Left lobe of liver (tissue), 2 donors: ENCODE measurements around the gene ELOVL1. TPM values are rescaled to one million over a fixed set of nuclear protein-coding genes. Genes with fewer than 3 reads are reported as not detected.
"Not testable (repeated sequence)": the region's sequence is repeated elsewhere in the genome, so short reads cannot be mapped to it uniquely, and the experiment has no call there.

ENCODE experiments used
- ATAC-seq: fragments of 200-7000 bp; cut with Tn5 transposase; one replicate; pipeline ENCODE4 v1.9.1; 2020; ENCODE audit warnings: mild to moderate bottlenecking, moderate library complexity
- DNase-seq: peaks from one replicate; pipeline ENCODE4 v3.0.0-alpha.2; 2020; ENCODE audit warnings: low spot score
- total RNA-seq: library from RNA; stranded (reverse); gene quantifications from one replicate; pipeline ENCODE4 v1.2.1, GENCODE V29; 2021
- donor health status: DM: no; HTN: no; CAD: no; lungs with moderate emphysema.
- donor health status: DM: no; HTN: yes; CAD: no.

The ELOVL1 gene
- 21.7 TPM for total RNA-seq

- DNase-seq (peak; percentile 96), ATAC-seq (peak; percentile 95)
These were observed at the start of gene ELOVL1 for GRCh38 chr1:43367904-43368645. ELOVL1 (minus strand) TSS chr1:43368011; CDS start chr1:43365609, 2,402 bp downstream.

DNA sequence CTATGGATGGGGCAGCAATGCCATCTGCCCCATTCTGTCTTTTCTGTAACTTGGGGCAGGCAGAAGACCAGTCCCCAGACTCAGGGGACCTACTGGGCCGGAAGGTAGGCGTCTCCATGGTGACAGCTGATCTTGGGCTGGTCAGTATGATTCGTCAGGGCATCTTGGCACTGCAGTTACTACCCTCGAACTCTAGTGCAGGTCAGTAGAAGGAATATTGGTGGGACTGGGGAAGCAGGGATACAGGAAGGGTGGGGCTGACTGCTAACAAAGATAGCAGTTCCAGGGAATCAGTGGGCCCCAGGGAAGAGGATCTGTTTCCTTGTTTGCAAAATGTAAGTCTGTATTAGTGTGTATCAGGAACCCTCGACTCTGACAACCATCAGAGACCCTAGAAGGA, 48.1 kb upstream of the ELOVL1 start:
- no peak for DNase-seq
- no peak for ATAC-seq

- ATAC-seq = peak; percentile 90
- no peak for DNase-seq
These were observed 46.9 kb upstream of the ELOVL1 start for GRCh38 chr1:43414634-43415223.

GRCh38 chr1:43413426-43413825, 45.6 kb upstream of the ELOVL1 start:
- DNase-seq, ATAC-seq: not testable (repeated sequence)

- no peak for DNase-seq
- ATAC-seq = no peak
These were observed 42.8 kb upstream of the ELOVL1 start for GRCh38 chr1:43410571-43410970.

DNA sequence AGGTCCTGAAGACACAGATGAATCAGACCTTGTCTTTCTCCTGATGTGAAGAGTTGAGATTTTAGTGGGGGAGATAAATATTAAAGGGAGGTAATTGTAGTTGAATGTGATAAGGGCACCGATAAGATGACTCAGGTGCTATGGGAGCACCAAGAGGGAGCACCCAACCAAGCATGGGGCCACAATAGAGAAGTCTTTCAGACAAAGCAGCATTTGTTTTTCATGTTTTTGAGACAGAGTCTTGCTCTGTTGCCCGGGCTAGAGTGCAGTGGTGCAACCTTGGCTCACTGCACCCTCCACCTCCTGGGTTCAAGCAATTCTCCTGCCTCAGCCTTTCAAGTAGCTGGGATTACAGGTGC, 38.0 kb upstream of the ELOVL1 start:
- DNase-seq (no peak), ATAC-seq (no peak)

- ATAC-seq (no peak), DNase-seq (no peak)
These were observed 37.5 kb upstream of the ELOVL1 start for GRCh38 chr1:43405219-43405875.

- ATAC-seq (no peak), DNase-seq (no peak)
These were observed 36.5 kb upstream of the ELOVL1 start for GRCh38 chr1:43404353-43404752.

GRCh38 chr1:43402089-43402865, 34.5 kb upstream of the ELOVL1 start:
- DNase-seq (no peak), ATAC-seq (no peak)

GRCh38 chr1:43400441-43400840, 32.6 kb upstream of the ELOVL1 start:
- not testable (repeated sequence) for ATAC-seq, DNase-seq

- no peak for ATAC-seq
These were observed 30.4 kb upstream of the ELOVL1 start for GRCh38 chr1:43398227-43398626.

DNA sequence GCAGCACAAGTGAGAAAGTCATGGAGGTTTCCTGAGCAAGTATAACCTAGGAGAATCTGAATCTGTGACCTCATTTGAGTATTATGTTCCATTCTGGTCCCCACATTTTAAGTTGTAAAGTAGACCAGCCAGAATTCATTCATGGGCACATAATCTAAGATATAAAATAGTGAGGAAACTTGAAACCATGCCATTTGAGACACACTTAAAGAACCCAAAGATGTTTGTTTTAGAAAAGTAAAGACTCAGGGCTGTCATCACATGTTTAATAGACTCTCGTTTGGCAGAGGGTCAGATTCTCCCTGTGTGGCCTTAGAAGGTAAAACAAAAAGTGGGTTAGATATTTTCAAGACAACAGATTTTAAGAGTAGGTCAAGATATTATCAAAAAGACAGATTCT, 28.2 kb upstream of the ELOVL1 start:
- ATAC-seq = no peak
- DNase-seq = no peak

More at GRCh38 chr1:43398227-43398626, 30.4 kb upstream of the ELOVL1 start:
- no peak for DNase-seq

DNA sequence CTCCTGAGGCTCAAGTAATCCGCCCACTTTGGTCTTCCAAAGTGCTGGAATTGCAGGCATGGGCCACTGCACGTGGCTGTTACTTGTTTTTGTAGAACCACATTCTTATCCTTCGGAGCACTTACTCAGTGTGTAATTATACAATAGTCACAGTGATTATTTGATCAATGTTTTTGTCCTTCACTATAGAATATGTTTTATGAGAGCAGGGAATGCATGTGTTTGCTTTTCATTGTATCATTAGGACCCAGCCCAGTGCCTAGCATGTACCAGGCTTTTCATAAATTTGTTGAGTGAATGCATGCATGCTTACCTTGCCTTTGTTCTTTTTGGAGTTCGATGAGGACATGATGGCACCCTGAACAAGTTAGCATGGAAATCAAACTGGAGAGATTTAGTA, 27.7 kb upstream of the ELOVL1 start:
- DNase-seq (no peak), ATAC-seq (no peak)

DNA sequence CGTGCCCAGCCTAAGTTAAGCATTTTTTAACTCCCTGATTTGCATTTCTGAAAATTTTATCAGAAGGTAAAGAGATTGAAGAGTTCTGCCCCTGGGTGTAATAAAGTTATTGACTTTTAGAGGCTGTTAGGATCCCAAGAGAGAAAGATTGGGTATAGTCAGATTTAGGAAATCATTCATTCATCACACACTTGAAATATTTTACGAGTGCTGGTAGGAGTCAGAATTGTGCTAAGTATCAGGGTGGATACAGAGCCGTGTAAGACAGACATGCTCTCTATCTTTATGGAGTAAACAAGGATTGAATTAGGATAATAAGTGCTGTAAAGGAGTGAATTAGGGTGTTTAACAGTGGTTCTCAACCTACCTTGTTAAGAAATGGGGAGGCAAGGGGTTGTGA, 24.9 kb upstream of the ELOVL1 start:
- DNase-seq = no peak
- ATAC-seq = no peak

GRCh38 chr1:43389326-43390313, 21.8 kb upstream of the ELOVL1 start, which contains the start of the genes MED8 and SZT2:
MED8 (minus strand) TSS chr1:43389800; CDS start chr1:43389764, 36 bp downstream.
SZT2 (plus strand) TSS chr1:43389899; CDS start chr1:43389969, 70 bp downstream.
- peak; percentile 98 for DNase-seq
- peak; percentile 99 for ATAC-seq

DNA sequence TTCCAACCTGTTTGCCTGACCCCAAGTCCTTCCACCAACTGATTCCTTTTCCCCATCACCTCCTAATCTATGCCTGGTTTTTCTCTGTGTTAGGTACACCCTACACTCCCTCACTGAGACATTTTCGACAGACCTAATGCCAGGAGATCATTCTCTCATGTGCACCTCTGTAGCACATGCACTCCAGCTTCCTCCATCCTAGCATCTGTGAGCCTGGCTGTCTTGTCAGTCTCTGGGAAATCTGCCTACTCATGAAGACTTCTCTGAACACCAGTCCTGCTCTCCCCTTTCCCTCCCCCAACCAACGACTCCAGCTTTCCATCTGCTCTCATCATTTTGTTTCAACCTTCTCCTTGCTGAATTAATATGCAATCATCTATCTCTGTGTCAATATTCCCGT, 20.8 kb upstream of the ELOVL1 start:
- ATAC-seq = no peak
- DNase-seq = no peak

- no peak for ATAC-seq
These were observed 20.3 kb upstream of the ELOVL1 start for GRCh38 chr1:43387976-43388599.

DNA sequence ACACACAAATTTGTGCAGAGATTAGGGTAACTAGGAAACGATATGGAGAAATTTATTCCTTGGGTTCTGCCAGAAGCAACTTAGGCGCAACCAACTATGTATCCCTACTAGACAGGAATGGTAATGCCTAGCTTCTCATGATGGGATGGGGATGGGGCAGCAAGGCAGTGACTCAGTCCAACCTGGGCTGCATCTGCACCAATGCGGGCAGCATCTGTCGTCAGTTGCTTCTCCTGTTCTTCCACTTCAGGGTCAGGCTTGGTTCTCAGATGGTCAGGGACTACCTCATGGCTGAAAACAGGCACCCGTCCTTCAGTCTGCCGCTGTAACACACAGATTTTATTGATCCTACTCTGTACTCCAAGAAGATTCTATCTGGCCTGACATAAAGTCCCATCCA, 18.9 kb upstream of the ELOVL1 start:
- ATAC-seq (no peak), DNase-seq (no peak)

More at GRCh38 chr1:43387976-43388599, 20.3 kb upstream of the ELOVL1 start:
- no peak for DNase-seq

DNA sequence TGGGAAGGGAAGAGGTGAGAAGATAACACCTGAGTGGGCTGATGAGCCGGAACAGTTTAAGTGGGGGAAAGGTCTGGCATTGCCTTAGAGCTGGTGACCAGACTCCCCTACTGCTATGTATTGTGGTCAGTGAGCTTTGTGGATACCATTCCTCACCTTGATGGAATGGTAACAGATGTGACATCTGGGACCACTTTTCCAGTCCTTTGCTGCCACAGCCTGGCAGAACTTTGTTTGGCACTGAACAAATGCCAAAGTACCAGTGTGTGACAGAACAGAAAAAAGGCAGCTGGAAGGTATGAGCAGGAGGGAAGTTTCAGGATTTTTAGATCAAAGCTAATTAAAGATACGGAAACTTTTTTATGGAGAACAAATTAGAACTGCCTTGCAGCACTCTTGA, 15.6 kb upstream of the ELOVL1 start:
- no peak for DNase-seq
- ATAC-seq = peak; percentile 69
